AG08396 (cell line): Measurements from ENCODE around the gene NUFIP2.
"Not testable (repeated sequence)": the region's sequence is repeated elsewhere in the genome, so short reads cannot be mapped to it uniquely, and the experiment has no call there.

Experiments used
- DNase-seq: peaks from one replicate; pipeline ENCODE4 v3.0.0; 2012; ENCODE audit warnings: low spot score, mixed read lengths

The NUFIP2 gene

DNA sequence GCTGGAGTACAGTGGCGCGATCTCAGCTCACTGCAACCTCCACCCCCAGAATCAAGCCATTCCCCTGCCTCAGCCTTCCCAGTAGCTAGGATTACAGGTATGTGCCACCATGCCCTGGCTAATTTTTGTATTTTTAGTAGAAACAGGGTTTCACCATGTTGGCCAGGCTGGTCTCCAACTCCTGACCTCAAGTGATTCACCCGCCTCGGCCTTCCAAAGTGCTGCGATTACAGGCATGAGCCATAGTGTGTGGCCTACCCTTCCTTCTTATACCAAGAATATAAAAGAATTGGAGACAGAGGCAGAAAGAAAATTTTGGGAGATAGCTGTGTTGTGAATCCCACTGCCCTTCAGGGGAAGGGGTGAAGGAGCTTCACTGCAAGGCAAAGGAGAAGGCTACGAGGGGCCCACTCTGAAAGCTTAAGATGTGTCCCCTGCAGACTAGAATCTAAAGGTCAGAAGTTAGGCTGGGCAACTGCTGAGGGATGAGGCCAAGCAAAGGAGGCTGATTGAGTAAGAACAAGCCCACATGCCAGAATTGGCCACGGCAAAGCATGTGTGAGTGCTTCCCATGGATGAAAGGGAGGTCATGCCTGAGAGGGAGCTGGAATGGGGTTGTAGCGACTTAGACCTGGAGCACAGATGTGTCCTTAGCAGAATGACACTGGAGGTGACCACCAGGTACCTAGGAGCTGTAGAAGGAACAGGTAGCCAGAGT lies 55.7 kb downstream of the NUFIP2 start:
- DNase-seq: no peak

- no peak for DNase-seq
These were observed 56.3 kb downstream of the NUFIP2 start for GRCh38 chr17:29237476-29238132.

DNA sequence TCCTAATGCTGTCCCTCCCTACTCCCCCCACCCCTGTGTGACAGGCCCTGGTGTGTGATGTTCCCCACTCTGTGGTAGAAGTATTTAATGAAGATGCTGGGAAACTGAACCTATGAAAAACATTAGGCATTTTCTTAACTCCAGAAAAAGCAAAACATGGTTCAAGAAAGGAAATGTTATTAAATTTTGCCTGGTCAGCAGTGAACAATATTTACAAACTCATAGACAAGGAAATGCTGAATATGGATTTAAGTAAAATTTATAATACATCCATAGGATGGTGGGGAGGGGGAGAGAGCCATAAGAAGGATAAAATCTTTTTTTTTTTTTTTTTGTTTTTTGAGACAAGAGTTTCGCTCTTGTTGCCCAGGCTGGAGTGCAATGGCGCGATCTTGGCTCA lies 58.0 kb downstream of the NUFIP2 start:
- no peak for DNase-seq

DNA sequence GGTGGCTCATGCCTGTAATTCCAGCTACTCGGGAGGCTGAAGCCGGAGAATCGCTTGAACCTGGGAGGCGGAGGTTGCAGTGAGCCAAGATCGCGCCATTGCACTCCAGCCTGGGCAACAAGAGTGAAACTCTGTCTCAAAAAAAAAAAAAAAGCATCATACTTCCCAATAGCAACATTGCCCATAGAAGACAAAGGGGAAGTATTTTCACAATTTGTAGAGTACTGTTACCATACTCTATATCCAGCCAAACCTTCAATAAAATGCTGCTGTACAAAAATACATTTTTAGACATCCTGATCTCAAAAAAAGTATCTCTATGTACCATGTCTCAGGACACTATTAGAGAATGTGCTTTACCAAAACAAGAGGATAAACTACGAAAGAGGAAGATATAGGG lies 59.0 kb downstream of the NUFIP2 start:
- not testable (repeated sequence) for DNase-seq

- DNase-seq: no peak
These were observed 60.6 kb downstream of the NUFIP2 start for GRCh38 chr17:29233301-29233700.

GRCh38 chr17:29225396-29225795 lies 68.6 kb downstream of the NUFIP2 start:
- no peak for DNase-seq

- not testable (repeated sequence) for DNase-seq
These were observed 72.6 kb downstream of the NUFIP2 start for GRCh38 chr17:29221338-29221737.

GRCh38 chr17:29219378-29220047 lies 74.4 kb downstream of the NUFIP2 start:
- DNase-seq: peak; percentile 82

DNA sequence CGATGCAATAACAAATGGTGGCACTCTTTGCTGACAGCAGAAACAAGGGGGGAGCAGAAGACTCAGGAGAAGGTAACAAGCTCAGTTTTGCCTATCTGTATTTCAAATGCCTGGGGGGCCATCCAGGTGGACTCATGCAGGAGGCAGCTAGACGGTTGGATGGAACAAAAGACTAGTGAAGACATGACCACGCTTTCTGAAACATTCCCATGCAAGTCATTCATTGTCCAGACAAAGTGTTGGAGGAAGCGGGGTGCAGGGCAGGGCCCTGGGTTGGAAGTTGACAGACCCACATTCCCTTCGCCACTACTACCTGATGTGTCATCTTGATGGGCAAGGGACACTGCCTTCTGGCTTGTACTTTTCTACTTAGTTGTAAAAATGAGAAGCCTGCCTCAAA lies 77.1 kb downstream of the NUFIP2 start:
- DNase-seq: no peak

GRCh38 chr17:29216181-29216580 lies 77.8 kb downstream of the NUFIP2 start:
- DNase-seq: no peak

GRCh38 chr17:29215717-29216116 lies 78.2 kb downstream of the NUFIP2 start:
- no peak for DNase-seq

DNA sequence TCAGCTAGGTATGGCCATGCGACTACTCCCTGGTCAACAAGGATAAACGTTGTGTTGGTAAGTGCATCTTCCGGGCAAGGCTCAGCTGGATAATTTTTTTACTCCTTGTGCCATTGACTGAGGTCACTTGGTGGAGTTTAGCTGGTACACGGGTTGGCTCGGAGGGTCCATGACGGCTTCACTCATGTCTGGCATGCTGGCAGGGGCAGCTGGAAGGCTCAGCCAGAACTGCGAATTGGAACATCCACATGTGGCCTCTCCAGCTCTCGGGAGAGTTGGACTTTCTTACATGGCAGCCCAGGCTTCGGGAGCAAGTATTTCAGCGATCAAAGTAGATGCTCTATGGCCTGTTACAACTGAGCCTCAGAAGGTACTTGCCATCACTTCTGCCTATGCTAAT lies 78.8 kb downstream of the NUFIP2 start:
- DNase-seq: no peak

DNA sequence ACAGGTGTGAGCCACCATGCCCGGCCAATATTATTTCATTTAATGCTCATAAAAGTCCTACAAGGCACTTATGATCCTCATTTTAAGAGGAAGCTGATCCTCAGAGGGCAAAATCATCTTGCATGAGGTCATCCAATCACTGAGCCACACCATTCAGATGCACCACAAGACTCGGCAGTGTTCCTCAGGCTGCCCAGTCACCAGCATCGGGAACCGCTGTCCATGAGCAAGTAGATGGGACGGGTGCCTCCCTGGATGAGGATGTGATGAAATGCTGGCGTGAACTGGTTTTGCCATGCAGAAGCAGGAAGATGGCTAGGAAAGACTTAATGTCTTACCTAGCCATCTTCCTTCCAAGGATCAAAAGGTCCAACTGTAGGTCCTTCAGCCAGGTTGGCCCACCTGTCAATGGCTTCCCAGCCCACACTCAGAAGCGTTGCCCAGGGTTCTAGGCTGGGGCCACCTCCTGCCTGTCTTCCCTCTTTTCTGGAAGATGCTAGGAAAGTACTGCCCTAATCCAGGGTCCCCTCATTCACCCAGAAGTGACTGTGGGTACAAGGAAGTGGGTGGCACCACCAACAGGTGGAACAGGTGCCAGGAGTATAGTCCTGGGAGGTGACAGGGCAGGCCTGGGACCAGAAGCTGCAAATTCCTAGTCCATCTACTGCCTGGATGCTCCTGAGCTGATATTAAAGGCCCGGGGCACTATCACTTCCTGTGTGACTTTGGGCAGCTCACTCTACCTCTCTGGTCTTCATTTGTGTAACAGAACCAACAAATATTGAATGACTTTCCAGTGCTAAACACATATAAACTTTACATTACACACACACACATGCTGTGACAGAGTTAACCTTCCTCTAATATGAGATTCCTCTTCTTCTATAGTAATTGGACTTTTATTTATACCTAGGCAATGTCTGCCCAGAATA lies 79.5 kb downstream of the NUFIP2 start:
- DNase-seq: no peak

- DNase-seq: no peak
These were observed 81.2 kb downstream of the NUFIP2 start for GRCh38 chr17:29212681-29213121.

- no peak for DNase-seq
These were observed 81.8 kb downstream of the NUFIP2 start for GRCh38 chr17:29212094-29212631.

GRCh38 chr17:29210879-29211278 lies 83.1 kb downstream of the NUFIP2 start:
- no peak for DNase-seq

DNA sequence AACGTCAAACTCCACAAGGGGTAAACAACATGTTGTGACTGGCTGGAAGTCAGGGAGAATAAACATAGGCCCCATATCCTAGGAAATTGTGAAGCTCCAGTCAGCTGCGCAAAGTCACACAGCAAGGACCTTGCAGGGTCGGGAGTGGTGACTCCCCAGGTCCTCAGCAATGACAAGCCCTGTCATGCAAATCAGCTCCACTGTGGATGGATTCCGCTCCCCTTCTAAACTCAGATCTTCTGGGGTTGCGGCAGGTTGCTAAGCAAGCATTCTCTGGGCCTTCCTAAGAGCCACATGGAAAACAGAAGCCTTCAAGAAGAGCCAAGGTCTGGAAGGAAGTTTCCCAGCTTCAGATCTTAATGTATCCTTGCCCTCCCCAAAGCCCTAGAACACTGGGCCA lies 84.9 kb downstream of the NUFIP2 start:
- no peak for DNase-seq

GRCh38 chr17:29207975-29208374 lies 86.0 kb downstream of the NUFIP2 start:
- DNase-seq: no peak
